SKM-1 (cell line): ENCODE measurements around the gene PPP3CA.
"Not testable (repeated sequence)": the region's sequence is repeated elsewhere in the genome, so short reads cannot be mapped to it uniquely, and the experiment has no call there.

ENCODE experiments used
- DNase-seq: peaks from one replicate; lab custom pipeline; 2025; ENCODE audit not compliant: unreplicated experiment; lab: John Stamatoyannopoulos, UW

The PPP3CA gene

DNA sequence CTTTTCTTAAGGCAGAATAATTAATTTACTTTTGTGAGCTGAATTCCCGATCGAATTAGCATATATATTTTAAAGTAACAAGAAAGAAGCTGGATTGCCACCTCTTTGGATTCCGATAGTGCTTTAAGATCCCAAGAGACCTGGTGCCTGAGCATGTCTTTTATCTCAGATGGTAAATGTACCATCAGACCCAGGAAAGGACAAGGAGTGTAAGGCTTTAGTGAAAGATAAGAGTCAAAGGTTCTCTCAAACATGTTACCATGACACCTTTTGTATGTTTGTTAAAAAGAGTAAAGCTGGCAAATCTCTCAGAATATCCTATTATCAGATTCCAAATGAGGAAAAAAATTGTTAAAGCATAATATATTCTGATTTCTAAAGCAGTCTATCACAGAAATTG, 198.8 kb downstream of the PPP3CA start:
- DNase-seq: no peak

DNA sequence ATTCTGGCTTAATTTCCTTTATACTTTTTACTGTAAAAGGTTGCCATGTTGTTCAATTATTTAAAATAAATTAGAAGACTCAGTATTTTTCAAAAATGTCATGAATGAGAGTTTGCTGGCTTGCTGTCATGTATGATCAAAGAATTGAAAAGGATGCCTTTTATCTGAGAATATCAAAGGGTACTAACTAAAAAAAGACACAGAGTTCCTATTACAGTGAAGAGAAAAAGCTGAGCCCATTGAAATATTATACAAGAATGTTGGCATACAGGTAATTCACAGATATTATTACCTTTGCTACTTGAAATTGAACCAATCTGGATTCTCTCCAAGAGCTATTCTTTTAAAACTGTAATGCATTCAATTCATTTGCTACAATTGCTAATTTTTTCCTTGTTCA, 200.0 kb downstream of the PPP3CA start:
- no peak for DNase-seq

DNA sequence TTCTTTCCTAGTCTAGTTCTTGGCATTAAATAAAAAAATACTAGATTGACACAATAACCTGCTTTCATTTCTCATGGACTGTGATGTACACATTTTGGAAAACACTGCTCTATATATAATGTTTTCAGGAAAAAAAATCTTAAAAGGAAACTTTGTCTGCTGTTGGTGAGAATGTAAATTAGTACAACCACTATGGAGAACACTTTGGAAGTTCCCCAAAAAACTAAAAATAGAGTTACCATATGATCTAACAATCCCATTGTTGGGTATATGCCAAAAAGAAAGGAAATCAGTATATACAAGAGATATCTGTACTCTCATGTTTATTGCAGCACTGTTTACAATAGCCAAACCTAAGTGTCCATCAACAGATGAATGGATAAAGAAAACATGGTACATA, 202.3 kb downstream of the PPP3CA start:
- DNase-seq: no peak

DNA sequence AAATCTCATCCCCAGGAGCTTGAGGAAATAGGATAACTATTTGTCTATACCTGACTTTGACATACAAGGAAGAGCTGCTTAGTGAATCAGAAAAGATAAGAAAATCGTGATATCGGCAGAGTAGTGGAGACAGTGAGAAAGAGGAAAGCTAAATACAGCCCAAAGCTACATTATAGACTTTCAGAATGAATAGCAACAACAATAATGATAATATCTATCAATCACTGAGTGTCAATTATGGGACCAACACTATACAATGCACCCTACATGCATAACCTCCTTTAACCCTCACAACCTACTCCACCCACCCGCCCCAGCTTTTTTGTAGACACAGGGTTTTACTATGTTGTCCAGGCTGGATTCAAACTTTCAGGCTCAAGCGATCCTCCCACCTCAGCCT, 205.1 kb downstream of the PPP3CA start:
- no peak for DNase-seq

DNA sequence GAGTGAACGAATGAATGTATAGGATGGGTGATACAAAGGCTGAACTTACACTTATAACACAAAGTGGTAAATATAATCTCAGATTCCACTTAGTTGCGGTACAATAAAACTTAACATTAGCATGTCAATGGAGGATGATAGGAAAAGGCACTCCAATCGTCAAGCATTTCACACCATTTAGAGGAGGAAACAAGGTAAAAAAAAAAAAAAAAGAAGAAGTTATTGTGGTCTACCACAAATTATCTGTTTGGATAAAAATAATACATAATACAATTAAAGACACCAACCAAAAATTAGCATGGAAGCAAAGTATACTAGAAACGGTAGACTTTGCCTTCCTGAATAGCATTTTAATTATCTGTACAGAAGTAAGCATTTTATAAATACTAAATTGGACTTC, 205.5 kb downstream of the PPP3CA start:
- DNase-seq: no peak

DNA sequence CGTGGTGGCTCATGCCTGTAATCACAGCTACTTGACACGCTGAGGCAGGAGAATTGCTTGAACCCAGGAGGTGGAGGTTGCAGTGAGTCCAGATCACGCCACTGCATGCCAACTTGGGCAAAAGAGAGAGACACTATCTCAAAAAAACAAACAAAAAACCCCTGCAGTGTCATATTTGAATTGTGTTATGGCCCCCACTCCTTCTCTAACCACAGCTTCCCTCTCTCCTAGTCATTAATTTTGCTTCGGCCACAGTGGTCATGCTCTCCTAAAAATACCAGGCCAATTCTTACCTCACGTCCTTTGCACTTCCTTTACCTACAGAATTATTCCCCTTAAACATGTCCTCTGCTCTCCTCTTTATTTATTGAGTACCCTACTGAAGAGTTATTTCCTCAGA, 206.1 kb downstream of the PPP3CA start:
- no peak for DNase-seq

DNA sequence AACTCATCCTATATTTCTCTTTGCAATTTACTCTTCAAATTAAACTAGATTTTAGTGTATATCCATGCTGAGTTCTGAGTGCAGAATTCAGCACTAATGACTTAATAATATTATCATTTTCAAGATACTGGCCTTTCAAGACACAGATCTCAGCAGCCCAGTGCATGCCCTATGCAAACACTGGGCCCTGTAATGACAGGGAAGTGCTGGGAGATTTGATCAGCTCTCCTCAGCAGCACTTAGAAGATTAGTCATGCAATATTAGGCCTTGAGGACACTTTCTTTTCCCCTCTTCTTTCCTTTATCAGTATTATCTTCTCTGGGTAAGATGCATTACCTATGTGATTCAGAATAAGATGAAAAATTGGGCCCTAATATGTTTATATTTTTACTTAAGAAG, 207.1 kb downstream of the PPP3CA start:
- DNase-seq: no peak

DNA sequence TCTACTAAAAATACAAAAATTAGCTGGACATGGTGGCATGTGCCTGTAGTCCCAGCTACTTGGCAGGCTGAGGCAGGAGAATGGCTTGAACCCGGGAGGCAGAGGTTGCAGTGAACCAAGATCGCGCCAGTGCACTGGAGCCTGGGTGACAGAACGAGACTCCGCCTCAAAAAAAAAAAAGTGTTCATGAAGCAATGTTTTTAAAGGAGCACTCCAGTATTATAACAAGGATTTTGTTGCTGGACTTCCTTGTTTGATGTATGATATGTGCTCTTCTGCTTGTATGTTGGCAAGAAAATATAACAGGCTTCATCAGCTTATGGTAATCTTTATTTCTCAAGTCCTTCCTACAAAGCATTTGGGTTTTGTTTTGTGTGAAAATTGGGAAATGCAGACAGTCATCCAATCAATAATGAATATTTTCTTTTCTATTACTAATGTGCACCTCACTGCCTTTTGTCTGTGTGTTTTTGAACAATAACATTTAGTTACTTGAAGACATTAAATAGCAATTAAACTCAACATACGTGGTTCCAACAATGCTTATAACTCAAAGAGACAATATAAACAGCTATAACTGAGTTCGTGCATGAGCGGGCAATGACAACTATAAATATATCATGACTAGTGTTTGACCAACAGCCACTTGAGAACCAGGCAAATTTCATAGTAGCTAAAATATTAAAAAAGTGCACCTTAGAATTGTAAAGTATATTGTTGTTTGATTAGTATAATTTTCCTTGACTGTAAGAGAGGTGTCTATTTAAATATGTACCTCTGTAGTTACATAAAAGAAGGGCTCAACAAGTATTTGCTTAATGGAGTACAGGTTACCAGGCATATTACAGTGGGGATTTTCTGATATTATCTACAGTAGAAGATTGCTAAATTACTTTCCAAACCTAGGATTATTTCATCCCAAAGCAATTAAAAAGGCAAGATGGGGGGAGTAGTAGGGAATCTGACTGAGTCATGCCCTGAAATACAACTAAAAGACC, 210.7 kb downstream of the PPP3CA start:
- no peak for DNase-seq

DNA sequence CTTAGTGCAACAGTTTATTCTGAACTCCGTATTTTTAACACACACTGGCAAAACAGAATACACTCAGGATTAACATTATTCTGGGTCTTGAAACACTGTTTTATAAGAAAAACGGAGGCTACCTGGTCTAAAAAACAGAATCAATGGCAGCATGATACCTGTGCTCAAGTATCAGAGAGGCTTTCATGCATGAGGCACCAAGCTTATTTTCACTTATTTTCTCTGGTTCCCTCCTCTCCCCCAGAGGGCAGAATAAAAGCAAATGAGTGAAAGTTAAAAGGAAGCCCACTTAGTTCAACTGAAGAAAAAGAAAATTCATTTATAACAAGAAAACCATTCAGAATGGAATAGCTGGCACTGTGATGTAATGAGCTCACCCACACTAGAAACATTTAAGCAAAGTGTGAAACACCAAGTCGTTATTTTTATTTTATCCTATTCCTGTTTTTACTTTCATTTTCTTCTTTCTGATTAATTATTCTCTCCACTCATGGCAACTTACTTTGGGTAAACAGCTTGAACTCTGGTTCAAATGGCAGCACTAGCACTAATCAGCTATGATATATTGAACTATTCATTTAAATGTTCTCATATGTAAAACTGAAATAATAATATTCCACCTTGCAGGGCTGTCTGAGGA, 211.8 kb downstream of the PPP3CA start:
- DNase-seq: no peak

DNA sequence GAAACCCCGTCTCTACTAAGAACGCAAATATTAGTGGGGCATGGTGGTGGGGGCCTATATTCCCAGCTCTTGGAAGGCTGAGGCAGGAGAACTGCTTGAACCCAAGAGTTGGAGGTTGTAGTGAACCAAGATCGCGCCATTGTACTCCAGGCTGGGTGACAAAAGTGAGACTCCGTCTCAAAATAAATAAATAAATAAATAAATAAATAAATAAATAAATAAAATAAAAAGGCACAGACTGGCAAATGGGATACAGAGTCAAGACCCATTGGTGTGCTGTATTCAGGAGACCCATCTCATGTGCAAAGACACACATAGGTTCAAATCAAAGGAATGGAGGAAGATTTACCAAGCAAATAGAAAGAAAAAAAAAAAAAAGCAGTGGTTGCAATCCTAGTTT, 216.3 kb downstream of the PPP3CA start:
- DNase-seq: not testable (repeated sequence)

DNA sequence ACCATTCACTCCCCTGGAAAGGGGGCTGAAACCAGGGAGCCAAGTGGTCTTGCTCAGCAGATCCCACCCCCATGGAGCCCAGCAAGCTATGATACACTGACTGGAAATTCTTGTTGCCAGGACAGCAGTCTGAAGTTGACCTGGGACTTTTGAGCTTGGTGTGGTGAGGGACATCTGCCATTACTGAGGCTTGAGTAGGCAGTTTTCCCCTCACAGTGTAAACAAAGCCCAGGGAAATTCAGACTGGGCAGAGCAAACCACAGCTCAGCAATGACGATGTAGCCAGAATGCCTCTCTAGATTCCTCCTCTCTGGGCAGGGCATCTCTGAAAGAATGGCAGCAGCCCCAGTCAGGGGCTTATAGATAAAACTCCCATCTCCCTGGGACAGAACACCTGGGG, 218.4 kb downstream of the PPP3CA start:
- DNase-seq: not testable (repeated sequence)

DNA sequence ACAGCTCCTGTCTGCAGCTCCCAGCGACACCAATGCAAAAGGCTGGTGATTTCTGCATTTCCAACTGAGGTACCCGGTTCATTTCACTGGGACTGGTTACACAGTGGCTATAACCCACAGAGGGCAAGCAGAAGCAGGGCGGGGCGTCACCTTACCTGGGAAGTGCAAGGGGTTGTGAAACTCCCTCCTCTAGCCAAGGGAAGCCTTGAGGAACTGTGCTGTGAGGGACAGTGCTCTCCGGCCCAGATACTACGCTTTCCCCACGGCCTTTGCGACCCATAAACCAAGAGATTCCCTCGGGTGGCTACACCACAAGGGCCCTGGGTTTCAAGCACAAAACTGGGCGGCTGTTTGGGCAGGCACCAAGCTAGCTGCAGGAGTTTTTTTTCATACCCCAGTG, 218.9 kb downstream of the PPP3CA start:
- no peak for DNase-seq

DNA sequence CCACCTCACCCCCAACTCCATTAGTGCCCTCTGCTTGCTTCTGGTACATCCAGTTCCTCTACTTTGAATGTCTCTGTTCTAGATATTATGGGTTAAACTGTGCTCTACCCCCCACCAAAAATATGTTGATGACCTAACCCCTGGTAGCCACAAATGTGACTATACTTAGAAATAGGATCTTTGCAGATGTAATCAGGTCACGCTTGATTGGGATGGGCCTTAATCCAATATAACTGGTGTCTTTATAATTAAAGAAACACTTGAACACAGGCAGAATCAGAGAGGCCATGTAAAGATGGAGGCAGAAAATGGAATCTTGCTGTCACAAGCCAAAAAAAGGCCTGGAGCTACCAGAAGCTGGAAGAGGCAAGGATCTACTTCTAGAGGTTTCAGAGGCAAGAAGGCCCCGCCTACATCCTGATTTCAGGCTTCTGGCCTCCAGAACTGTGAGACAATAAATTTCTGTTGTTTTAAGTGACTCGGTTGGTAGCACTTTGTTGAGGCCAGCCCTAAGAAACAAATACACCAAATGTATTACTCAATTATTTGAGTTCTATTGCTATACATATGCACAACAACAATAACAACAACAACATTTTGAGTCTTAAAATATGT, 220.0 kb downstream of the PPP3CA start:
- no peak for DNase-seq

DNA sequence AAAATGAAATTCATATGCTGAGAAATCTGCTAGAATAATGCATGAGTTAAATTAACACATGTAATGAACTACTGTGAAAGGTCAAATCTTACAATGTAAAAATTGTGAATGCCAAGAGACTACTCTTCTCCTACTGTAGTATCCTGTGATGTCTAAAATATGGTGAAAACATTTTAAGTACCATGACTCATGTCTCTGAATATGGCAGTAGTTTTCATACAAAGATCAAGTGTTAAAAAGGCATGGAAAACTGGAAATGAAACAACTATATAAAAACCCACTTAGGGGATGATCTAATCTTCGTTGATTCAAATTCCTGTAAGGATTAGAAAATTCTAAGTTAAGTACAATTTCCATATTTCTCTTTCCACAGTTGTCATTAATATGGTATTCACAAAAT, 221.3 kb downstream of the PPP3CA start:
- no peak for DNase-seq

DNA sequence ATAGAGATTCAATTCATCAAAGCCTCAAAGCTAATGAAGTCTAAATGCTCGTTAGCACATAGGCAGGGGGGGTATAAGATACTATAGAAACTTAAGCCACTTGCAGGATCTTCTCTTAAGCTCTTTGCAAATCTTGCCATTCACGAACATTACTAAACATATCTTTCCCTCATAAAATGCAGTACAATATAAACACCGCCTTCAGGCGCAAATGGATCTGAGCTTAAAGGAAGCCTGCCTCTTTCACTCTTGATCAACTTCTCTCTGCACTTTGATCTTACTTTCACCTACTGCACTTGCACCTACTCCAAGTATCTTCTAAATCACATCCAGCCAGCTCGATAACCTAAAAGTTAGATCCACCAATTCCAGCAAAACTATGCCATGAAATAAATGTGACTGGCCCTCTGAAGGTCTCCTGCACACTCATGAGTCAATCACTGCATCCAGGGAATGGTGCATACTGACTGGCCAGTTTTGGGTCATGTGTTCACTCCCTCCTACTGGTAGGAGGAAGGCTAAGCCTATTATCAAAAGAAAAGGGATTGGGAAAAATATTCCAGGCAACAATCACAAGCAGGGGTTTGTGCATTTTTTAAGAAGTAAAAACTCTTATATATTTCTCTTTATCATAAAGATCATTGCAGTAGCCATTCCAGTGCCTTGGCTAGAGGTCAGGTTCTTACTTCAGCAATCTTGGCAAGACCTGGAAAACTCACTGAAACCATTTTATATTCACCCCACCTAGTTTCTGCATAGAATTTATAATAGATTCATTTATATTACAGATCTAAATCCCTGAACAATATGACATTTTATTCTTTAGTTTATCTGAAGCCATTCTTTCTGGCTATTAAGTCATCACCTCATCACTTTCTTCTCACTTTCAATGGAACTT, 222.0 kb downstream of the PPP3CA start:
- no peak for DNase-seq

DNA sequence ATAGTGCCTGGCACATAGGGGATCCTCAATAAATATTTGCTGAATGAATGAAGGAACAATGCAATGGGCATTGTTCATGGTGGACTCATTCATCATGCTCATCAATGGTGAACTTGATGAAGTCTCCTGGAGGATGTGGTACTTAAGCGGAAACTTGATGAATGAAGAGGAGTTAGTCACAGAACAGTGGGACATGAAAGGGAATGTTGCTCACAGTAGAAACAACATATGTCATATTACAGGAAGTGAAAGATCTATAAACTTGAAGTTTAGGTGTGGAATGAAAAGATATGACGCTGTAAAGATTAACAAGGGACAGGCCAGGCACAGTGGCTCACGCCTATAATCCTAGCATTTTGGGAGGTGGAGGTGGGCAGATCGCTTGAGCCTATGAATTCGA, 224.1 kb downstream of the PPP3CA start:
- DNase-seq: no peak

DNA sequence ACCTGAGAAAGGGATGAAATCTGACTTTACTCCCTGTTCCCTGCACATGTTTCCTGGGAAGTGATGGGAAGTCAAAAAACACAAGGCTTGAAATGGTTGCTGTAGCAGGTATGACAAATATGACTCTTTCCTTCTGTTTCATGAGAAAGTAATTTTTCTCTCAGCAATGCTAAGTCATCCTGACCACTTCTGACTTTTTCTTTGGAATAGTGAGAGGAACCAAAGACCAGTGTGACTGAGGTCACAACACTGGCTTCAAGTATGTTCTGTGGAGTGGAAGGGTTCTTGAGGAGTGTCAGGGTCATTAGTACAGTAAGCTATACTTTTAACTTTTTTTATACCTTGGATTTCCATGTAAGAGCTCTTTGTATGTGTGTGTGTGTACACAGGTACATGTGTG, 225.3 kb downstream of the PPP3CA start:
- no peak for DNase-seq

DNA sequence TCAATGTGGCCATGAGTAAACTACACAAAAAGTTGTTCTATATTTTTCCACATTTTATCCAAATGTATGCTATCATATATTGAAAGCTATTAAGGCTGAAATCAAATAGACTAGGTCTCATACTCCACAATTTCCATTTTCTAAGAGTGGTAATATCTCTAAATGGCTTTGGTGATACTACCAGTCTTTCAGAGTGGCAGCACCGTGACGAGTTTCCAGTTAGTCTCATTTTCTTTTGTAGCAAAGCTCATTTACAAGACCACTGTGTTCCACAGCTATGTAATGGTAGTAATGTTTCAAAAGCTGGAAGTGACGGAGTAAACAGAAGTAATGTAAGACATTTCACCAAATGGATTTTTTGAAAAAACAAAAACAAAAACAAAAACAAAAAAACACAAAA, 228.2 kb downstream of the PPP3CA start:
- no peak for DNase-seq

DNA sequence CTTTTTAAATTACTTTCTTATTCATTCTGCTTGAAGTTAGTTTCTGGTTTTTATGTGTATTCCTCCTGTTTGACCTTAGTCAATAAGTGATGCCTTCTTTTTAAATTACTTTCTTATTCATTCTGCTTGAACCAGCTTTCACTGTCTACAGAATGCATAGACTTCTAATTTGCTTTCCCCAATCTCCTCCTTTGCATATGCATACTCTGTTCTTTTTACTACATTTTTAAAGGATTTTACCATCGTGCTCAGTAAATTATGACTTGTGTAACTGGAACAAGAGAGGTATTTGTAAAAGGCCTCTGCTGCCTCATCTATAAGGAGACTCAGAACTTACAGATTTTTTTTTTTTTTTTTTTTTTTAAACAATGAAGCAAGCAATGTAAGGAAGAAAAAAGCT, 228.7 kb downstream of the PPP3CA start:
- DNase-seq: no peak

DNA sequence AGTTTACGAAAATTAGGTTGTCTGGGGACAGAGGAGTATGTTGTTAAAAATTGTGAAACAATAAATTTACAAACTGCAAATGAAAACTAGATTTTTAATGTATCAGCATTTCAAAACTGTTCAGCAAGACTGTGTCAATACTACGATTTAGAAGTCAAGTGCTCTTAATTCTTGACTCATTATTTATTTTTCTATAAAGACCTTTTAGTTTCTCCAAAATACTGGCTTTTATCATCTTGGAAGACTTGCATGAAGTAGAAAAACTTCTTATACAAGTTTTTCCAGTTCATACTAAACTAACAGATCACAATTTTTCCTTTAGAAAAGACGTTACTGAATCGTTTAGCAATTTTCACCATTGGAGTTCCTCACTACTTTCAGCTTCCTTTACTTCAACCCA, 231.4 kb downstream of the PPP3CA start:
- DNase-seq: no peak

DNA sequence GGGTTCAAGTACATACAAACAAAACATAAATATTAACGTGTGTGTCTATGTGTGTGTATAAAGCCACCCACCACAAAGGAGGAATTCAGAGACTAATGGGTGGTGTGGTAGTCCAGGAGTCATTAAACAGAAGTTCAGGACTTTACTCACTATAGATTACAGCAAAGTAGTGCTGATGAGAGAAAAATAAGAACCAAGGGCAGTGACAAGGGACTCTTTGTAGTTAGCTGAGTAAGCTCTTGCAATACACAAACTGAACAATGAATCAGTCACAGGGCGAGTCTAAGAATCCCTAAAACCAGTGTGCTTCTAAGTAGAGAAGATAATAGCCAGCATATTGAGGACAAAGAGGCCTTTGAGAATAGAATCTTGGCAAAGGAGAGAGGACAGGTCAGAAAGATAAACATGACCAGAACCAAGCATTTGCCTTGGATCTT, 232.4 kb downstream of the PPP3CA start:
- DNase-seq: no peak
